Measurements from ENCODE around the gene EFNA2.

- TF ChIP-seq CTCF (IDR thresholded peaks at IDR 0.05) = peak; percentile 77 to 99 (median 96)
- no peak for TF ChIP-seq POLR2A (IDR thresholded peaks at IDR 0.05)
These were observed 45.6 kb upstream of the EFNA2 start for GRCh38 chr19:1239796-1240737.

Measured in esophagus squamous epithelium (tissue), 4 donors.